Activated naive CD8-positive, alpha-beta T cell treated with anti-CD3 and anti-CD28 coated beads for 36 hours (primary cell): ENCODE data around the gene SEC11A. TPM values are rescaled to one million over a fixed set of nuclear protein-coding genes. Genes with fewer than 3 reads are reported as not detected.

Experiments
- DNase-seq: peaks from one replicate; pipeline ENCODE4 v3.0.0; 2021
- H3K27ac Mint-ChIP-seq: one replicate; pipeline ENCODE4 v1.8.0; 2022; ENCODE audit warnings: mild to moderate bottlenecking, moderate library complexity, mixed read lengths
- H3K27me3 Mint-ChIP-seq: one replicate; pipeline ENCODE4 v1.8.0; 2022; ENCODE audit warnings: mild to moderate bottlenecking, mixed read lengths
- H3K36me3 Mint-ChIP-seq: one replicate; pipeline ENCODE4 v1.8.0; 2021; ENCODE audit warnings: mild to moderate bottlenecking, mixed read lengths
- H3K4me1 Mint-ChIP-seq: one replicate; pipeline ENCODE4 v1.8.0; 2021; ENCODE audit warnings: mixed read lengths
- H3K4me3 Mint-ChIP-seq: one replicate; pipeline ENCODE4 v1.8.0; 2022; ENCODE audit warnings: mild to moderate bottlenecking, moderate library complexity, mixed read lengths
- H3K9me3 Mint-ChIP-seq: one replicate; pipeline ENCODE4 v1.8.0; 2022; ENCODE audit warnings: mixed read lengths
- total RNA-seq, 2 experiments: library from RNA; stranded (reverse); gene quantifications; one replicate each; pipeline ENCODE4 v1.2.3, GENCODE V29; 2021

The SEC11A gene
- total RNA-seq, 2 experiments from 2014 or later, result 89.3 to 93.5 TPM

GRCh38 chr15:84669726-84670125 lies 46.2 kb downstream of the SEC11A start:
- Mint-ChIP-seq H3K27me3 (no peaks in the 10 kb centered on the region), H3K9me3 (no peaks in the 10 kb centered on the region), H3K27ac (peak overlapping the region; percentile 74), H3K36me3 (peaks cover 19% of the 10 kb centered on the region), H3K4me3 (no peak overlapping the region), H3K4me1 (peaks cover 21% of the 10 kb centered on the region)
- peak; percentile 45 for DNase-seq

- Mint-ChIP-seq H3K27me3 (no peaks in the 10 kb centered on the region), H3K9me3 (no peaks in the 10 kb centered on the region), H3K27ac (no peak overlapping the region), H3K36me3 (peaks cover 15% of the 10 kb centered on the region), H3K4me3 (no peak overlapping the region), H3K4me1 (peaks cover 21% of the 10 kb centered on the region)
- DNase-seq, result no peak
These were observed 47.5 kb downstream of the SEC11A start for GRCh38 chr15:84668221-84668982.

DNA sequence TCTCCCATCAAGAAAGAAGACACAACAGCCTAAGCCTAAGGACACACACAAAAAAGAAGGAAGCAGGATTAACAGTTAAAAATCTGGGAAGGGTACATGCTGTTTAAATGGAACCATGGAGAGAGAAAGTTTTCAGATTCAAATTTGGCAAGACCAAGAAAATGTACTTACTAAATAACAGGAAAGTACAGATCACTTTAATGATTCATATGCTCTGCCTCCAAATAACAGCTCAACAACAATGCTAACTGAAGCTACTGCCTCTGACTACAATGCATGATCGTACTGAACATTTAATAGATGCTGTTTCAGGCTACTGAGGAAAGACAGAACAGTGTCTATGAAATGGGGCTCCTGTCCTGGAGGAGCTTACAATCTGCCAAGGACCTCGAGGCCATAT lies 49.6 kb downstream of the SEC11A start:
- peak overlapping the region; percentile 30 for H3K27ac Mint-ChIP-seq
- H3K4me3 Mint-ChIP-seq, result no peak overlapping the region
- H3K4me1 Mint-ChIP-seq, result peaks cover 15% of the 10 kb centered on the region
- peaks cover 11% of the 10 kb centered on the region for H3K36me3 Mint-ChIP-seq
- H3K9me3 Mint-ChIP-seq, result no peaks in the 10 kb centered on the region
- DNase-seq, result no peak
- H3K27me3 Mint-ChIP-seq, result no peaks in the 10 kb centered on the region

DNA sequence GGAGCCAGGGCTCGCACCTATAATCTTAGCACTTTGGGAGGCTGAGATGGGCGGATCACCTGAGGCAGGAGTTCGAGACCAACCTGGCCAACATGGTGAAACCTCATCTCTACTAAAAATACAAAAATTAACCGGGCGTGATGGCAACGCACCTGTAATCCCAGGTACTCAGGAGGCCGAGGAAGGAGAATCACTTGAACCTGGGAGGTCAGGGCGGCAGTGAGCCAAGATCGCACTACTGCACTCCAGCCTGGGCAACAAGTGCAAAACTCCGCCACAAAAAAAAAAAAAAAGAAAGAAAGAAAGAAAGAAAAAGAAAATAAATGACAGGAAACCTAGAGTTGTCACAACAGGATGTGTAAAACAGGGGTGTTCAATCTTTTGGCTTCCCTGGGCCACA lies 54.9 kb downstream of the SEC11A start:
- no peak overlapping the region for H3K27ac Mint-ChIP-seq
- peaks cover 21% of the 10 kb centered on the region for H3K4me1 Mint-ChIP-seq
- no peaks in the 10 kb centered on the region for H3K27me3 Mint-ChIP-seq
- no peak for DNase-seq
- no peaks in the 10 kb centered on the region for H3K36me3 Mint-ChIP-seq
- H3K4me3 Mint-ChIP-seq, result no peak overlapping the region
- no peaks in the 10 kb centered on the region for H3K9me3 Mint-ChIP-seq

DNA sequence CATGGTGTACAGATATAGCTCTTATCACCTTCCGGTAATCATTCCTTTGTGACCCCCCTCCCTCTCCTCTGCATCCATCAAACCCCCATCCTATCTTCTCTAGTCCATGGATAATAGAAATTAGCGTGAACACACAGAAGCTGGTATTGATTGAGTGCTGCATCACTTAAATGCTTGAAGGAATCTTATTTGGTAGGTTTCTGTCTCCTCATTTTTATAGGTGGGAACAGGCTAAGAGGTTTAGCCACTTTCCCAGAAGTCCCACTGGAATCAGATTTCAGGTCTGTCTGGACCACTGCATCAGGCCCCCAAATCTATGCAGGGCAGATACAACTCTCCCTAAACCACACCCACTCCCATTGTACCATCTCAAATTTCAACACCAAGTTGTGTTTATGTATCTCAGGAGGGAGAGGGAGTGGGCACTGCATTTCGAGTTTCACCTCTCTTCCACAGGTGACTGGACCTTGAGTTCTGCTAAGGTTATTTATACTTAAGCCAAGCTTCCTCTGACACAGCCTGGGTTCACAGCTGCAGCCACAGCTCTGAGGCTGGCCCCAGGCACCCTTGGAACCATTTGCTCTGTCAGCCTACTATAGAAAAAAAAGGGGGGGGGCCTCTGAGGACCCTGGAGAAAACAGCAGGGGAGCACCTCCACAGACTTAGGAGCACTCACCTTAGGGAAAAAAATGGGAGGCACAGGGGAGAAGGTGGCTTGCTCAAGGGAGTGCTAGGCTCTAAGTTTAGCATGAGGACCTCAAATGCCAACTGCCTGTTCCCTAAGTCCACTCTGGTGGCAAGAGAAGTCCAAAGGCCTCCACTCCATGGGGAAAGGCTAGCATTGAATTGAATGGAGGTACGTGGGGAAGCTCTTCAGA lies 55.8 kb downstream of the SEC11A start:
- H3K4me3 Mint-ChIP-seq, result no peak overlapping the region
- H3K9me3 Mint-ChIP-seq, result no peaks in the 10 kb centered on the region
- peaks cover 21% of the 10 kb centered on the region for H3K4me1 Mint-ChIP-seq
- H3K27me3 Mint-ChIP-seq, result no peaks in the 10 kb centered on the region
- H3K27ac Mint-ChIP-seq, result no peak overlapping the region
- DNase-seq, result no peak
- no peaks in the 10 kb centered on the region for H3K36me3 Mint-ChIP-seq

GRCh38 chr15:84658788-84659411 lies 57.0 kb downstream of the SEC11A start:
- Mint-ChIP-seq H3K4me3 (peak overlapping the region; percentile 65), H3K9me3 (no peaks in the 10 kb centered on the region), H3K27me3 (no peaks in the 10 kb centered on the region), H3K36me3 (no peaks in the 10 kb centered on the region), H3K27ac (peak overlapping the region; percentile 79), H3K4me1 (peaks cover 26% of the 10 kb centered on the region)
- DNase-seq, result no peak

DNA sequence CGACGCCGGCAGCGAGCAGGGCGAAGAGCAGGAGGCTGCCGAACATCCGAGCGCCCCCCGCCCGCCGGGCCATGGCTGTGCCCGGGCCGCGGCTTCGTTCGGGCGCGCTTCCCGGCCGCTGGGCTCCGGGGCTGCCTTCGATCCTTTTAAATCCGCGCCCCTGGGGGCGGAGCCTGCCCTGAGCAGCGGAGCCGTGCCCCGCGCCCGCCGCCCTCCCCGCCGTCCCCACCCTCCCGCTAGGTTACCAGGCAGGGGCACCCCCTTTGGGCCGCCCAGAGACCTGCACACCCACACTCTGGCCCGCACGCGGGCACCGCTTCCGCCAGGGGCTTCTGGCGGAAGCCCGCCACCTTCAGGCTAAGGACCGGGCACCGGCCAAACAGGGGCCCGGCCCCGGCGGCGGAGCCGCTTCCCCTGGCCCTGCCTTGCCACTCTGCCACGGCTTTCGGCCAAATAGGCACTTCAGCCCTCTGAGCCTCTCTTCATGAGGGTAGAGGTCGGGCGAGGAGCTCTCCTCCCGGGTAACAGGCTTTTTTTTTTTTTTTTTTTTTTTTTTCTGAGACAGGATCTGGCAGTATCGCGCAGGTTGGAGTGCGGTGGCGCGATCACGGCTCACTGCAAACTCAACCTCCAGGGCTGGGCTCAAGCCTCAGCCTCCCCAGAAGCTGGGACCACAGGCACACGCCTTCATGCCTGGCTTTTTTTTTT lies 57.7 kb downstream of the SEC11A start, which contains the start of gene NMB:
Gene NMB, minus strand, starts transcription at position 120 of the 708 bp plus-strand sequence. Its CDS starts 47 bp downstream, at position 73.
- no peaks in the 10 kb centered on the region for H3K36me3 Mint-ChIP-seq
- H3K9me3 Mint-ChIP-seq, result no peaks in the 10 kb centered on the region
- peak within 1 kb of the TSS; percentile 65 for H3K4me3 Mint-ChIP-seq
- peak within 1 kb of the TSS; percentile 79 for H3K27ac Mint-ChIP-seq
- peak; percentile 87 for DNase-seq
- no peaks in the 10 kb centered on the region for H3K27me3 Mint-ChIP-seq
- H3K4me1 Mint-ChIP-seq, result peaks cover 32% of the 10 kb centered on the region

DNA sequence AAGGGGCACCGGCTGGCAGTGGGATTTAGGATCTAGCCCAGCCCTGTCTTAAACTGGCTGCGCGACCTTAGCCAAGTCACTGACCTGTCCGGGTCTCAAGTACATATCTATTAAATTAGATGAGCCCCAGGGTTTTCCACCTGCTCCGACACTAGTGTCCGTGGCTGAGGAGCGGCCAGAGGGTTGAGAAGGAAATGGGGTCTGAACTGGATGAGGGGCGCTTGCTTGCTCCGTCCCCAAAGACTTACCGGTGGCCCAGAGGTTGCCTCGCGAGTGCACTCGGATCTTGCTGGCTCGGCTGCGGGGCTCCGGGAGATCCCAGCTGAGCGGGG lies 58.2 kb downstream of the SEC11A start:
- Mint-ChIP-seq H3K36me3 (no peaks in the 10 kb centered on the region), H3K4me1 (peaks cover 36% of the 10 kb centered on the region), H3K27me3 (no peaks in the 10 kb centered on the region), H3K4me3 (peak overlapping the region; percentile 64), H3K27ac (no peak overlapping the region), H3K9me3 (no peaks in the 10 kb centered on the region)
- DNase-seq, result no peak

DNA sequence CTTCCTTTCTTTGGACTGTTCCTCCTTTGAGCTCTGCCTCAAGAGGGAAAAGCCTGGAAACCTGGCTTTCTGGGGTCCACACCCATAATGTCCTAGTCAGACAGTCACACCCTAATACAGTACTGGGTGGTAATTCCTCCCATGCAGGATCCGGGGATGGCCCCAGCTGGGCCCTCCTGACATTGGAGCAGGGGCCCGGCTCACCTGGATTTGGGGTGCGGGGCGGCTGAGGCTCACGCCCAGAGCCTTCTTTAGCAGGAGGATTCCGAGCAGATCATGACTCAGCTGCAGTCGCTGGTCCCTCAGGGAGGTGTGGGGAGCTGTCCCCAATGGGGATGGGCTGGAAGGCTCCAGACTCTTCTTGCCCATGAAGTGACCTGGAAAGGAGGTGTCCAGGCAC lies 59.0 kb downstream of the SEC11A start:
- Mint-ChIP-seq H3K27ac (no peak overlapping the region), H3K27me3 (no peaks in the 10 kb centered on the region), H3K9me3 (no peaks in the 10 kb centered on the region), H3K4me3 (no peak overlapping the region), H3K36me3 (peaks cover 5% of the 10 kb centered on the region), H3K4me1 (peaks cover 40% of the 10 kb centered on the region)
- no peak for DNase-seq

- peak overlapping the region; percentile 97 for H3K4me3 Mint-ChIP-seq
- H3K27me3 Mint-ChIP-seq, result no peaks in the 10 kb centered on the region
- H3K4me1 Mint-ChIP-seq, result peaks cover 42% of the 10 kb centered on the region
- no peaks in the 10 kb centered on the region for H3K9me3 Mint-ChIP-seq
- peaks cover 9% of the 10 kb centered on the region for H3K36me3 Mint-ChIP-seq
- peak overlapping the region; percentile 98 for H3K27ac Mint-ChIP-seq
- DNase-seq, result peak; percentile 79
These were observed 61.1 kb downstream of the SEC11A start for GRCh38 chr15:84654689-84655453.

DNA sequence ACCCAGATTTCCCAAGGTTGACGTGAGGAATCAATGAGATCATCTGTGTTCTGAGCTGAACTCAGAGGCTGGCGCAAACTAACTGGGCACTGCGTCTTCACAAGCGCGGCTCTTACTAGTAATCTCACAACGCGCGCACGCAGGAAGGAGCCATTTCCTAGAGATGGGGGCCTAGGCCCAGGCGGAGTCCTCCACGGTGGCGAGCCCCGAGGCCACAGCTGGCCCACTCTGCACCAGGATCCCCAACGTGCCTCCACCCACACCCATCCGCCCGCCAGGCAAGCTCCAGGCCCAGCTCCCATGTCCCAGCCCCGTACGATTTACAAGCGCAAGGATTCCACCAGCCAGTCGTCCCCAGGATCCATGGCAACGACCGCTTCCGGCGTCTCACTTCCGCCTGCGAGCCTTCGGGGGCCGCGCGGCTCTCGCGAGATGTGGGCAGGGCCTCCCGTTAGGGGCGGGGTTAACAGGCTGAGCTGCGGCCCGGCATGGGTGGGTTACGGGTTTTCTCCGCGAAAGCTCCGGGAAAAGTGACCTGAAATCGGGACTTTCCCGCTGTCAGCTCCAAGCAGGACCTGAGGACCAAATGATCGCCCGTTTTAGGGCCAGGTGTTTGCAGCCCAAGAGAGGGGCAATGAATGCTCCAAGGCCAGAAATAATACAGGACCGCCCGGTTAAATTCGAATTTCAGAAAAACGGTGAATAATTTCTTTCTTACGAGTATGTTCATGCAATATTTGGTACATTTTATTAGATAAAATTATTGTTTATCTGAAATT lies 61.8 kb downstream of the SEC11A start, which contains the start of gene WDR73:
Gene WDR73, minus strand, starts transcription at position 374 of the 779 bp plus-strand sequence. Its CDS starts 9 bp downstream, at position 365.
- H3K9me3 Mint-ChIP-seq, result no peaks in the 10 kb centered on the region
- peaks cover 38% of the 10 kb centered on the region for H3K4me1 Mint-ChIP-seq
- peak within 1 kb of the TSS; percentile 98 for H3K27ac Mint-ChIP-seq
- H3K27me3 Mint-ChIP-seq, result no peaks in the 10 kb centered on the region
- peak; percentile 98 for DNase-seq
- peaks cover 10% of the 10 kb centered on the region for H3K36me3 Mint-ChIP-seq
- H3K4me3 Mint-ChIP-seq, result peak within 1 kb of the TSS; percentile 97

GRCh38 chr15:84653584-84653909 lies 62.4 kb downstream of the SEC11A start:
- DNase-seq, result no peak
- Mint-ChIP-seq H3K36me3 (peaks cover 12% of the 10 kb centered on the region), H3K4me3 (peak overlapping the region; percentile 97), H3K9me3 (no peaks in the 10 kb centered on the region), H3K4me1 (peaks cover 33% of the 10 kb centered on the region), H3K27me3 (no peaks in the 10 kb centered on the region), H3K27ac (peak overlapping the region; percentile 98)

DNA sequence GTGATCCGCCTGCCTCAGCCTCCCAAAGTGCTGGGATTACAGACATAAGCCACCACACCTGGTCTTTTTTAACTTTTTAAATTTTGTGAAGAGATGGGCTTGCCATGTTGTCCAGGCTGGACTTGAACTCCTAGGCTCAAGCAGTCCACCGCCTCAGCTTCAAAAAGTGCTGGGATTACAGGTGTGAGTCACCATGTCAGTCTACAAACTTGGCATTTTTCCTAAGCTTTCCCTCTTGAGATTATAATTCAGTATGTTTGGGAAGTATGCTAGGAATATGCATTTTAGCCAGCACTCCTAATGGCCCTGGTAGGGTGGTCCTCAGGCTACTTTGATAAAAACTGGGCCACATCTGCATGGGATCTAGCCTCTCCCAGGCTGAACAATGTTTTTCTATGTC lies 66.2 kb downstream of the SEC11A start:
- Mint-ChIP-seq H3K36me3 (peaks cover 21% of the 10 kb centered on the region), H3K27ac (no peak overlapping the region), H3K27me3 (no peaks in the 10 kb centered on the region), H3K4me1 (peaks cover 27% of the 10 kb centered on the region), H3K9me3 (no peaks in the 10 kb centered on the region), H3K4me3 (no peak overlapping the region)
- no peak for DNase-seq
